NCI-H226 (cell line): ENCODE results near the gene ZBTB2.
"Not testable (repeated sequence)": the region's sequence is repeated elsewhere in the genome, so short reads cannot be mapped to it uniquely, and the experiment has no call there.

ENCODE experiments used
- DNase-seq: peaks from one replicate; pipeline ENCODE4 v3.0.0-alpha.2; 2015

ZBTB2 gene

GRCh38 chr6:151399679-151400078 lies 8.3 kb upstream of the ZBTB2 start:
- DNase-seq, result no peak

- no peak for DNase-seq
Observed at GRCh38 chr6:151393410-151393809, 2.1 kb upstream of the ZBTB2 start.

GRCh38 chr6:151392427-151392826 lies 1.1 kb upstream of the ZBTB2 start:
- DNase-seq, result no peak

- DNase-seq, result peak; percentile 48
Observed at GRCh38 chr6:151390851-151391470, 398 bp downstream of the ZBTB2 start.

- peak; percentile 99 for DNase-seq
Observed at GRCh38 chr6:151390276-151390850, 996 bp downstream of the ZBTB2 start.

GRCh38 chr6:151389618-151390275 lies 1.6 kb downstream of the ZBTB2 start:
- peak; percentile 42 for DNase-seq

- no peak for DNase-seq
Observed at GRCh38 chr6:151388997-151389617, 2.3 kb downstream of the ZBTB2 start.

- no peak for DNase-seq
Observed at GRCh38 chr6:151388236-151388635, 3.1 kb downstream of the ZBTB2 start.

- peak; percentile 10 for DNase-seq
Observed at GRCh38 chr6:151387175-151387970, 4.0 kb downstream of the ZBTB2 start.

GRCh38 chr6:151385177-151385576 lies 6.2 kb downstream of the ZBTB2 start:
- DNase-seq, result no peak

- DNase-seq, result no peak
Observed at GRCh38 chr6:151384151-151384550, 7.2 kb downstream of the ZBTB2 start.

GRCh38 chr6:151382631-151383030 lies 8.7 kb downstream of the ZBTB2 start:
- not testable (repeated sequence) for DNase-seq

GRCh38 chr6:151381722-151382121 lies 9.6 kb downstream of the ZBTB2 start:
- no peak for DNase-seq

GRCh38 chr6:151380848-151381205 lies 10.5 kb downstream of the ZBTB2 start:
- no peak for DNase-seq

GRCh38 chr6:151379933-151380847 lies 11.2 kb downstream of the ZBTB2 start:
- DNase-seq, result no peak

GRCh38 chr6:151377095-151377494 lies 14.3 kb downstream of the ZBTB2 start:
- no peak for DNase-seq

- no peak for DNase-seq
Observed at GRCh38 chr6:151376440-151376839, 14.9 kb downstream of the ZBTB2 start.

GRCh38 chr6:151375833-151376232 lies 15.5 kb downstream of the ZBTB2 start:
- no peak for DNase-seq

- DNase-seq, result peak; percentile 5
Observed at GRCh38 chr6:151374036-151374683, 17.2 kb downstream of the ZBTB2 start.

- DNase-seq, result no peak
Observed at GRCh38 chr6:151372164-151372563, 19.2 kb downstream of the ZBTB2 start.

- no peak for DNase-seq
Observed at GRCh38 chr6:151370509-151371078, 20.8 kb downstream of the ZBTB2 start.
